H1 (cell line): Measurements from ENCODE around the gene RETREG1.

Source experiments
- CREB1 ChIP-seq: IDR thresholded peaks from 2 replicates; pipeline ENCODE4 v1.6.1; 2012; ENCODE audit warnings: inconsistent platforms
- EP300 ChIP-seq, 2 experiments: IDR thresholded peaks; 1 replicate in 1 of 2; 2 replicates in 1 of 2; pipeline ENCODE4 v1.6.1; 2011 to 2012; ENCODE audit warnings: low read depth in 2 of 2, low read length in 2 of 2, mild to moderate bottlenecking in 2 of 2, borderline replicate concordance in 1 of 2, inconsistent platforms in 1 of 2, moderate library complexity in 1 of 2
- POLR2A ChIP-seq, 2 experiments: IDR thresholded peaks; 1 replicate in 1 of 2; 2 replicates in 1 of 2; pipeline ENCODE4 v1.6.1; 2011; ENCODE audit warnings: low read depth in 2 of 2, low read length in 2 of 2, mild to moderate bottlenecking in 2 of 2; ENCODE audit errors: control extremely low read depth in 1 of 2
- TF ChIP-seq, protein P1 (sequence below): IDR thresholded peaks from 2 replicates; pipeline ENCODE4 v1.6.1; 2012; ENCODE audit warnings: inconsistent platforms
- TF ChIP-seq, protein P2 (sequence below), 3 experiments: IDR thresholded peaks; 1 replicate in 2 of 3; 2 replicates in 1 of 3; pipeline versions ENCODE4 v1.5.1 to v1.6.1; 2011; ENCODE audit warnings: low read length in 3 of 3, mild to moderate bottlenecking in 3 of 3, inconsistent platforms in 2 of 3, low read depth in 1 of 3, moderate library complexity in 1 of 3; ENCODE audit not compliant: insufficient read depth in 1 of 3; ENCODE audit errors: control extremely low read depth in 1 of 3

DNA sequence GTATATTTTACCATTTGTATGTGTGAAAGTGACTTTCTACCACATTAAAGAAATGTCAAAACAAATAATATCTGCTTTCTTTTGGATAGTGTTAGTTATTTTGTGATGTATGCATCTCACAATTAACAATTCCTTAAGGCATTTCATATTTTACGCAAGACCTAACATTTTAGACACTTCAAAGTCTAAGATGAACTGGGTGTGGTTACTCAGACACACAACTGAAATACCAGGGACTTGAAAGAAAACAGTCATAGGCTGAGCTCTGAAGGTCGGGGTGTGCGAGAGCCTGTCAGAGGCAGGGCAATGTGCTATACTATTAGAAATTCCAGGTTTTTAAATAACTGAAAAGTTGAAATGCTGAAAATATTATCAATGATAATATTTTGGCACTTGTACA lies 106.7 kb downstream of the RETREG1 start:
- TF ChIP-seq, protein P1, sequence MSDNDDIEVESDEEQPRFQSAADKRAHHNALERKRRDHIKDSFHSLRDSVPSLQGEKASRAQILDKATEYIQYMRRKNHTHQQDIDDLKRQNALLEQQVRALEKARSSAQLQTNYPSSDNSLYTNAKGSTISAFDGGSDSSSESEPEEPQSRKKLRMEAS = no peak
- TF ChIP-seq, protein P2, sequence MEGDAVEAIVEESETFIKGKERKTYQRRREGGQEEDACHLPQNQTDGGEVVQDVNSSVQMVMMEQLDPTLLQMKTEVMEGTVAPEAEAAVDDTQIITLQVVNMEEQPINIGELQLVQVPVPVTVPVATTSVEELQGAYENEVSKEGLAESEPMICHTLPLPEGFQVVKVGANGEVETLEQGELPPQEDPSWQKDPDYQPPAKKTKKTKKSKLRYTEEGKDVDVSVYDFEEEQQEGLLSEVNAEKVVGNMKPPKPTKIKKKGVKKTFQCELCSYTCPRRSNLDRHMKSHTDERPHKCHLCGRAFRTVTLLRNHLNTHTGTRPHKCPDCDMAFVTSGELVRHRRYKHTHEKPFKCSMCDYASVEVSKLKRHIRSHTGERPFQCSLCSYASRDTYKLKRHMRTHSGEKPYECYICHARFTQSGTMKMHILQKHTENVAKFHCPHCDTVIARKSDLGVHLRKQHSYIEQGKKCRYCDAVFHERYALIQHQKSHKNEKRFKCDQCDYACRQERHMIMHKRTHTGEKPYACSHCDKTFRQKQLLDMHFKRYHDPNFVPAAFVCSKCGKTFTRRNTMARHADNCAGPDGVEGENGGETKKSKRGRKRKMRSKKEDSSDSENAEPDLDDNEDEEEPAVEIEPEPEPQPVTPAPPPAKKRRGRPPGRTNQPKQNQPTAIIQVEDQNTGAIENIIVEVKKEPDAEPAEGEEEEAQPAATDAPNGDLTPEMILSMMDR (IDR thresholded peaks at IDR 0.05; ENCODE audit: control extremely low read depth in 1 of 3, insufficient read depth in 1 of 3, low read depth in 1 of 3, low read length in 3 of 3) = no peak
- no peak for TF ChIP-seq EP300 (IDR thresholded peaks at IDR 0.05; ENCODE audit: borderline replicate concordance in 1 of 2, low read depth in 2 of 2, low read length in 2 of 2)
- TF ChIP-seq CREB1 = no peak
- no peak for TF ChIP-seq POLR2A (IDR thresholded peaks at IDR 0.05; ENCODE audit: control extremely low read depth in 1 of 2, low read depth in 2 of 2, low read length in 2 of 2)
